ENCODE measurements around the gene CPNE1. TPM values are rescaled to one million over a fixed set of nuclear protein-coding genes. Genes with fewer than 3 reads are reported as not detected.

The CPNE1 gene
- total and polyA plus RNA-seq, 2 of the 8 experiments (the other 6 are each of a cell fraction or from before 2014, with no cell fraction given): 294 to 346 TPM

- H3K4ac ChIP-seq (replicated peaks; ENCODE audit: insufficient read length, low read depth, low read length): no peak overlapping the region
- no peak overlapping the region for H2AK5ac ChIP-seq (ENCODE audit: low read depth, low read length)
- H4K20me1 ChIP-seq (replicated peaks in 1 of 2; ENCODE audit: control insufficient read depth in 1 of 2, insufficient read depth in 2 of 2, low read length in 2 of 2): no peaks in the 10 kb centered on the region
- H3K27me3 ChIP-seq (replicated peaks in 1 of 4; ENCODE audit: control insufficient read depth in 3 of 4, extremely low read depth in 1 of 4, insufficient read depth in 3 of 4, low read length in 3 of 4): peaks cover 6 to 15% (median 13%) of the 10 kb centered on the region in 4 experiments
- no peak overlapping the region for H4K5ac ChIP-seq (ENCODE audit: insufficient read length, low read depth, low read length)
- no peak overlapping the region for H3K4me2 ChIP-seq (ENCODE audit: insufficient read depth in 1 of 2, low read depth in 2 of 2, low read length in 2 of 2)
- H2BK120ac ChIP-seq (replicated peaks; ENCODE audit: low read depth, low read length): no peak overlapping the region
- no peak overlapping the region for H2BK20ac ChIP-seq (ENCODE audit: low read length)
- H2AFZ ChIP-seq (ENCODE audit: low read length): no peak overlapping the region
- H3K23me2 ChIP-seq (ENCODE audit: low read depth, low read length): no peaks in the 10 kb centered on the region
- no peak overlapping the region for H3K56ac ChIP-seq (replicated peaks; ENCODE audit: insufficient read length, low read depth, low read length)
- H4K8ac ChIP-seq (ENCODE audit: extremely low read depth, insufficient read depth, low read length): no peak overlapping the region
- peaks cover 0 to 1% (median 0%) of the 10 kb centered on the region in 4 experiments; a peak in 3 of 7 replicates for H3K4me1 ChIP-seq (replicated peaks in 1 of 4; ENCODE audit: control insufficient read depth in 3 of 4, insufficient read depth in 4 of 4, low read length in 3 of 4)
- ChIA-PET CTCF (ENCODE audit: partially characterized antibody) (interaction anchor here (0.9 to 8.3 kb wide), 5 partner anchors 10 to 96 kb away, joined by 3 to 121 read pairs (median 4); partner anchors contain the start of gene SPAG4), POLR2A (ENCODE audit: partially characterized antibody) (interaction anchor here (0.9 to 2.6 kb wide), 2 partner anchors 9 to 135 kb away, joined by 4 to 6 read pairs; partner anchors contain the start of genes RBM39 and SPAG4)
- H3K18ac ChIP-seq (ENCODE audit: extremely low read depth, low read length): no peak overlapping the region
- H4K91ac ChIP-seq (replicated peaks; ENCODE audit: insufficient read length, low read length): no peak overlapping the region
- no peaks in the 10 kb centered on the region for H3K36me3 ChIP-seq (ENCODE audit: control insufficient read depth in 2 of 4, insufficient read depth in 4 of 4, low read length in 3 of 4)
- H3K79me1 ChIP-seq (ENCODE audit: low read depth, low read length): no peaks in the 10 kb centered on the region
- FAIRE-seq (no peak), DNase-seq (ENCODE audit: low read depth in 1 of 2, low spot score in 2 of 2) (no peak)
- H3K9ac ChIP-seq (replicated peaks in 1 of 4; ENCODE audit: extremely low read depth in 1 of 4, low read depth in 3 of 4, low read length in 3 of 4): no peak overlapping the region
- no peak overlapping the region for H2BK5ac ChIP-seq (ENCODE audit: low read depth, low read length)
- no peak overlapping the region for H3K27ac ChIP-seq (ENCODE audit: low read depth, low read length)
- no peaks in the 10 kb centered on the region for H3K79me2 ChIP-seq (ENCODE audit: control insufficient read depth in 1 of 2, insufficient read depth in 2 of 2, low read length in 2 of 2)
- no peak overlapping the region for H3K23ac ChIP-seq (ENCODE audit: insufficient read length)
- no peak overlapping the region for H3K4me3 ChIP-seq (ENCODE audit: extremely low read depth in 1 of 4, insufficient read depth in 2 of 4, low read depth in 3 of 4, low read length in 4 of 4)
- H2BK15ac ChIP-seq (ENCODE audit: low read length): no peak overlapping the region
- H2BK12ac ChIP-seq (ENCODE audit: low read depth, low read length): no peak overlapping the region
- no peaks in the 10 kb centered on the region for H3K9me3 ChIP-seq (ENCODE audit: insufficient read depth in 2 of 2, low read depth in 1 of 2, low read length in 1 of 2)
- H3K14ac ChIP-seq (ENCODE audit: insufficient read length): no peak overlapping the region
- 92% methylated on average over 13 of the region's 14 CpGs; no CpG with 5 or more reads in 1 of the 2 experiments for WGBS, 2 experiments (ENCODE audit: extremely low coverage in 1 of 2, insufficient coverage in 1 of 2, insufficient read length in 1 of 2, insufficient replicate concordance in 2 of 2, low coverage in 1 of 2, low lambda C conversion rate in 2 of 2, missing lambda C conversion rate in 1 of 2)
- TF ChIP-seq, protein P1, sequence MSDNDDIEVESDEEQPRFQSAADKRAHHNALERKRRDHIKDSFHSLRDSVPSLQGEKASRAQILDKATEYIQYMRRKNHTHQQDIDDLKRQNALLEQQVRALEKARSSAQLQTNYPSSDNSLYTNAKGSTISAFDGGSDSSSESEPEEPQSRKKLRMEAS (IDR thresholded peaks at IDR 0.05): no peak
- TF ChIP-seq KDM1A (IDR thresholded peaks at IDR 0.05; ENCODE audit: borderline replicate concordance, low read length) (no peak), ATF2 (IDR thresholded peaks at IDR 0.05; ENCODE audit: low read length) (no peak), EGR1 (IDR thresholded peaks at IDR 0.05; ENCODE audit: borderline replicate concordance, low read depth, low read length) (no peak), BCL11A (IDR thresholded peaks at IDR 0.05; ENCODE audit: low read depth in 2 of 2, low read length in 2 of 2) (no peak), SRF (IDR thresholded peaks at IDR 0.05; ENCODE audit: low read depth, low read length) (no peak), HDAC6 (IDR thresholded peaks at IDR 0.05; ENCODE audit: low read depth, low read length) (no peak), KDM5A (IDR thresholded peaks at IDR 0.05; ENCODE audit: low read length) (no peak), SIN3A (conservative IDR thresholded peaks at IDR 0.05 in 1 of 2, IDR thresholded peaks at IDR 0.05 in 1 of 2; ENCODE audit: low read depth in 1 of 2, low read length in 2 of 2) (no peak), POU5F1 (IDR thresholded peaks at IDR 0.05; ENCODE audit: low read depth, low read length) (no peak), TCF12 (IDR thresholded peaks at IDR 0.05; ENCODE audit: low read depth, low read length) (no peak)
Measured at GRCh38 chr20:35607003-35607735, 57.5 kb downstream of the CPNE1 start.
